Neural progenitor cell (in vitro differentiated cells): ENCODE results near the gene ADGRG1.

Experiments
- EZH2 ChIP-seq: fragments of 200-600 bp; sonication (generic); IDR thresholded peaks from 2 replicates; pipeline ENCODE4 v1.6.1; 2017; ENCODE audit warnings: antibody characterized with exemption, mild to moderate bottlenecking, moderate library complexity
- EZH2phosphoT487 ChIP-seq: fragments of 200-600 bp; sonication (generic); IDR thresholded peaks from 2 replicates; pipeline ENCODE4 v1.6.1; 2017; ENCODE audit warnings: antibody characterized with exemption
- TF ChIP-seq, protein P1 (sequence below): fragments of 200-600 bp; sonication (generic); IDR thresholded peaks from 2 replicates; pipeline ENCODE4 v1.5.1; 2017; ENCODE audit warnings: antibody characterized with exemption, mild to moderate bottlenecking

DNA sequence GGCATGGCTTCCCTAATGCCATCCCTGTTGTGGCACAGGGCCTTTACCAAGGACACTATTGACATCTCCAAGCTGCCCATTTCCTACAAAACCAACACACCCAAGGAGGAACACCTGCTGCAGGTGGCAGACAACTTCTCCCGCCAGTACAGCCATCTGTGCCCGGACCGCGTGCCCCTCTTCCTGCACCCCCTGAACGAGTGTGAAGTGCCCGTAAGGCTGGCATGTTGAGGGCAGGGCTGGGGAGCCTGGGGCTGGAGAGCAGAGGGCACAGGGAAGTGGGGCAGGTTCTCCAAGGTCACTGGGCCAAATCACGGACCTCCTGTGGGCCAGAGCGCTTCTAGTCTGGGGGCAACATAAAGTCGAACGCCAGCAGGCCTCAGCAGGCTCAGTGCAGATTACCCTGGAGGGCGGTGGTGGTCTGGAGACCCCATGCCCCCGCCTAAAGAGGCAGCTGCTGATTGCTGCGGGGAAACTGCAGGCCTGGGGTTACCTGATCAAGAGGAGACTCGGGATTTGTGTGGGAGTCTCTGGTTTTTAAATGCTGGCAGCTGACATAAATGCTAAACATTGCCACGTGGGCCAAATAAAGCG lies 70.5 kb downstream of the ADGRG1 start:
- TF ChIP-seq, protein P1, sequence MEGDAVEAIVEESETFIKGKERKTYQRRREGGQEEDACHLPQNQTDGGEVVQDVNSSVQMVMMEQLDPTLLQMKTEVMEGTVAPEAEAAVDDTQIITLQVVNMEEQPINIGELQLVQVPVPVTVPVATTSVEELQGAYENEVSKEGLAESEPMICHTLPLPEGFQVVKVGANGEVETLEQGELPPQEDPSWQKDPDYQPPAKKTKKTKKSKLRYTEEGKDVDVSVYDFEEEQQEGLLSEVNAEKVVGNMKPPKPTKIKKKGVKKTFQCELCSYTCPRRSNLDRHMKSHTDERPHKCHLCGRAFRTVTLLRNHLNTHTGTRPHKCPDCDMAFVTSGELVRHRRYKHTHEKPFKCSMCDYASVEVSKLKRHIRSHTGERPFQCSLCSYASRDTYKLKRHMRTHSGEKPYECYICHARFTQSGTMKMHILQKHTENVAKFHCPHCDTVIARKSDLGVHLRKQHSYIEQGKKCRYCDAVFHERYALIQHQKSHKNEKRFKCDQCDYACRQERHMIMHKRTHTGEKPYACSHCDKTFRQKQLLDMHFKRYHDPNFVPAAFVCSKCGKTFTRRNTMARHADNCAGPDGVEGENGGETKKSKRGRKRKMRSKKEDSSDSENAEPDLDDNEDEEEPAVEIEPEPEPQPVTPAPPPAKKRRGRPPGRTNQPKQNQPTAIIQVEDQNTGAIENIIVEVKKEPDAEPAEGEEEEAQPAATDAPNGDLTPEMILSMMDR = no peak
- no peak for TF ChIP-seq EZH2
- no peak for TF ChIP-seq EZH2phosphoT487
